HEK293T (cell line): ENCODE measurements around the gene PRKCA.

Experiments used
- BHLHE40 ChIP-seq: fragments of 450-650 bp; IDR thresholded peaks from 2 replicates; pipeline ENCODE4 v1.6.1; 2016; ENCODE audit warnings: mild to moderate bottlenecking, moderate library complexity, borderline replicate concordance
- ELF4 ChIP-seq: fragments of 450-650 bp; IDR thresholded peaks from 2 replicates; pipeline ENCODE4 v1.6.1; 2017; ENCODE audit warnings: antibody characterized with exemption
- FOXA1 ChIP-seq: fragments of 450-650 bp; IDR thresholded peaks from 2 replicates; pipeline ENCODE4 v1.6.1; 2016; ENCODE audit warnings: mild to moderate bottlenecking
- SP1 ChIP-seq: fragments of 450-650 bp; IDR thresholded peaks from 2 replicates; pipeline ENCODE4 v1.6.1; 2017
- SUZ12 ChIP-seq: fragments of 450-650 bp; IDR thresholded peaks from 2 replicates; pipeline ENCODE4 v1.6.1; 2016; ENCODE audit warnings: mild to moderate bottlenecking
- TARDBP ChIP-seq: fragments of 450-650 bp; IDR thresholded peaks from 2 replicates; pipeline ENCODE4 v1.6.1; 2016
- ZNF384 ChIP-seq: fragments of 450-650 bp; IDR thresholded peaks from 2 replicates; pipeline ENCODE4 v1.6.1; 2016

DNA sequence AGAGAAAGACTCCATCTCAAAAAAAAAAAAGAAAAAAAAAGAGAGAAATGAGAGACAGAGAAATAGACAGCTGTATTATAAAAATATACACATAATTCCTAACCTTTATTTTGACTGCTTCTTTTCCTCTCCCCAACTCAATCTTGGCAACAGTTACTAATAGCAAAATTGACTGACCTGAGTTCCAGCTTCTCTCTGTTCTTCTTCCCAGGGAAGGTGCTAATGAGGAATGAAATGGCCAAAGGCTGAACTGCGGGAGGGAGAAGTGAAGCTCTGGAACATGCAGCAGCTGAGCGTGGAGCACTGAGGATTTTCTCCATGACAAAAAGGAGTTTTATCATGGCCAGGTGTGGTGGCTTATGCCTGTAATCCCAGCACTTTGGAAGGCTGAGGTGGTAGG, 25.2 kb upstream of the PRKCA start:
- TF ChIP-seq ZNF384 (no peak), FOXA1 (no peak), SUZ12 (no peak), SP1 (no peak), ELF4 (no peak), TARDBP (no peak), BHLHE40 (no peak)
